ENCODE results near the gene MARCHF3. TPM values are rescaled to one million over a fixed set of nuclear protein-coding genes. Genes with fewer than 3 reads are reported as not detected.

Gene MARCHF3
- total and polyA plus RNA-seq, 7 donors = 4.4 to 31.8 (median 14.6) TPM

GRCh38 chr5:127011961-127012644 lies 18.3 kb downstream of the MARCHF3 start:
- no peaks in the 10 kb centered on the region for H3K9me3 ChIP-seq
- H3K36me3 ChIP-seq = no peaks in the 10 kb centered on the region
- WGBS, 2 donors = 66 to 92% methylated on average over 2 of the region's 2 CpGs
- intact Hi-C loops (cut with DNase I) = no loop called here
- no peaks in the 10 kb centered on the region for H3K27me3 ChIP-seq
- no peak for DNase-seq
- peaks cover 0 to 9% (median 0%) of the 10 kb centered on the region in 4 donors for H3K4me1 ChIP-seq
- no peak for TF ChIP-seq POLR2A (IDR thresholded peaks at IDR 0.05)
- no peak for TF ChIP-seq EP300 (IDR thresholded peaks at IDR 0.05)
- no peak for TF ChIP-seq POLR2AphosphoS5 (IDR thresholded peaks at IDR 0.05)
- TF ChIP-seq CTCF (IDR thresholded peaks at IDR 0.05) = no peak
- no peak overlapping the region for H3K27ac ChIP-seq
- H3K4me3 ChIP-seq = no peak overlapping the region

GRCh38 chr5:127011153-127011552 lies 19.2 kb downstream of the MARCHF3 start:
- no peak for DNase-seq
- WGBS, 2 donors = 80 to 94% methylated on average over 4 of the region's 4 CpGs
- no peaks in the 10 kb centered on the region for H3K9me3 ChIP-seq
- H3K4me3 ChIP-seq = no peak overlapping the region
- TF ChIP-seq POLR2A (IDR thresholded peaks at IDR 0.05) = no peak
- TF ChIP-seq CTCF (IDR thresholded peaks at IDR 0.05) = no peak
- TF ChIP-seq POLR2AphosphoS5 (IDR thresholded peaks at IDR 0.05) = no peak
- no peak for TF ChIP-seq EP300 (IDR thresholded peaks at IDR 0.05)
- H3K27ac ChIP-seq = no peak overlapping the region
- no peaks in the 10 kb centered on the region for H3K27me3 ChIP-seq
- H3K36me3 ChIP-seq = no peaks in the 10 kb centered on the region
- intact Hi-C loops (cut with DNase I) = no loop called here
- peaks cover 0 to 9% (median 0%) of the 10 kb centered on the region in 4 donors for H3K4me1 ChIP-seq

- Histone ChIP-seq H3K27me3 (no peaks in the 10 kb centered on the region), H3K36me3 (no peaks in the 10 kb centered on the region), H3K27ac (no peak overlapping the region), H3K4me3 (no peak overlapping the region), H3K9me3 (no peaks in the 10 kb centered on the region), H3K4me1 (peaks cover 0 to 9% (median 0%) of the 10 kb centered on the region in 4 donors)
- TF ChIP-seq EP300 (IDR thresholded peaks at IDR 0.05) = no peak
- no peak for TF ChIP-seq POLR2AphosphoS5 (IDR thresholded peaks at IDR 0.05)
- no peak for TF ChIP-seq CTCF (IDR thresholded peaks at IDR 0.05)
- TF ChIP-seq POLR2A (IDR thresholded peaks at IDR 0.05) = no peak
- intact Hi-C loops (cut with DNase I) = no loop called here
- DNase-seq = no peak
- WGBS, 2 donors = 89 to 95% methylated on average over 2 of the region's 2 CpGs
Observed at GRCh38 chr5:127010362-127010761, 20.0 kb downstream of the MARCHF3 start.

GRCh38 chr5:127009784-127010183 lies 20.6 kb downstream of the MARCHF3 start:
- H3K9me3 ChIP-seq = no peaks in the 10 kb centered on the region
- WGBS, 2 donors = 67 to 93% methylated on average over 1 of the region's 1 CpG
- intact Hi-C loops (cut with DNase I) = no loop called here

More at GRCh38 chr5:127009784-127010183, 20.6 kb downstream of the MARCHF3 start:
- Histone ChIP-seq H3K4me1 (peaks cover 0 to 9% (median 0%) of the 10 kb centered on the region in 4 donors), H3K4me3 (no peak overlapping the region), H3K36me3 (no peaks in the 10 kb centered on the region), H3K27ac (no peak overlapping the region), H3K27me3 (no peaks in the 10 kb centered on the region)
- TF ChIP-seq EP300 (IDR thresholded peaks at IDR 0.05) (no peak), POLR2A (IDR thresholded peaks at IDR 0.05) (no peak), CTCF (IDR thresholded peaks at IDR 0.05) (no peak), POLR2AphosphoS5 (IDR thresholded peaks at IDR 0.05) (no peak)
- no peak for DNase-seq
